Loucy (cell line): ENCODE results near the gene OR2F1.

Source experiments
- CTCF ChIP-seq: fragments of 200-600 bp; sonication (generic); conservative IDR thresholded peaks from 2 replicates; pipeline ENCODE4 v1.5.1; 2014; ENCODE audit warnings: mild to moderate bottlenecking, antibody characterized with exemption, low read length
- EZH2phosphoT487 ChIP-seq: fragments of 200-600 bp; IDR thresholded peaks from 2 replicates; pipeline ENCODE4 v1.6.1; 2018; ENCODE audit warnings: antibody characterized with exemption, mild to moderate bottlenecking, moderate library complexity, borderline replicate concordance

GRCh38 chr7:143983960-143984359, 29.3 kb downstream of the OR2F1 start:
- TF ChIP-seq EZH2phosphoT487 (no peak), CTCF (no peak)
